ENCODE measurements around the gene KIAA0930.

GRCh38 chr22:45163451-45164269, 77.0 kb downstream of the KIAA0930 start, which contains the start of gene NUP50:
- peak; percentile 95 for TF ChIP-seq POLR2AphosphoS5 (IDR thresholded peaks at IDR 0.05)
- peak in 1 of 4 experiments; percentile 30 for TF ChIP-seq CTCF (IDR thresholded peaks at IDR 0.05)
- TF ChIP-seq POLR2A (IDR thresholded peaks at IDR 0.05), result peak; percentile 88
